BJ (cell line): ENCODE results near the gene IL19. TPM values are rescaled to one million over a fixed set of nuclear protein-coding genes. Genes with fewer than 3 reads are reported as not detected.

ENCODE experiments used
- CTCF ChIA-PET: fragments of 350-600 bp; formaldehyde crosslinking; extraction: SDS; loops from one replicate; lab custom pipeline; 2021; ENCODE audit warnings: antibody characterized with exemption, inconsistent platforms; lab: Yijun Ruan, JAX
- POLR2A ChIA-PET: fragments of 300-600 bp; sonication (Branson Sonifier 250); formaldehyde crosslinking; extraction: SDS; loops from one replicate; lab custom pipeline; 2021; ENCODE audit warnings: antibody characterized with exemption; lab: Charles Lee
- DNase-seq: peaks from one replicate; pipeline ENCODE4 v3.0.0-alpha.2; 2011; ENCODE audit warnings: low read depth
- H3K27me3 ChIP-seq: 2 replicates; pipeline ENCODE4 v1.6.0; 2011; ENCODE audit warnings: low read length; ENCODE audit not compliant: control insufficient read depth, insufficient read depth
- H3K36me3 ChIP-seq: 2 replicates; pipeline ENCODE4 v1.5.1; 2011; ENCODE audit warnings: low read length; ENCODE audit not compliant: control insufficient read depth, insufficient read depth
- H3K4me3 ChIP-seq: 2 replicates; pipeline ENCODE4 v1.5.1; 2011; ENCODE audit warnings: low read depth, mild to moderate bottlenecking, control low read depth, low read length
- CTCF ChIP-seq: IDR thresholded peaks from 2 replicates; pipeline ENCODE4 v1.5.1; 2011; ENCODE audit warnings: low read depth, mild to moderate bottlenecking, control low read depth, inconsistent platforms, low read length, moderate library complexity; ENCODE audit not compliant: insufficient read depth
- polyA plus RNA-seq: library from polyadenylated mRNA; depleted of rRNA; stranded (reverse); fragments of >200 nt; gene quantifications from 2 replicates; pipeline ENCODE4 v1.2.3, GENCODE V29; 2011

IL19 gene
- polyA plus RNA-seq, 1 experiment: not detected

GRCh38 chr1:206864939-206865671, 94.5 kb downstream of the IL19 start, which contains the start of gene IL20:
IL20 (plus strand) TSS chr1:206865623; CDS start chr1:206865853, 230 bp downstream.
- peak; percentile 92 for TF ChIP-seq CTCF
- H3K36me3 ChIP-seq: no peaks in the 10 kb centered on the region
- ChIA-PET CTCF (interaction anchor here (0.6 to 5.2 kb wide), 25 partner anchors 8 to 257 kb away, joined by 3 to 44 read pairs (median 4); no protein-coding TSS in a partner anchor), POLR2A (interaction anchor here (0.5 kb wide), 1 partner anchor 31 kb away, joined by 4 read pairs; no protein-coding TSS in a partner anchor)
- H3K4me3 ChIP-seq: no peak within 1 kb of the TSS
- H3K27me3 ChIP-seq: peaks cover 7% of the 10 kb centered on the region; the same call in 1 of the 2 replicates
- DNase-seq: no peak

- TF ChIP-seq CTCF: no peak
- Histone ChIP-seq H3K4me3 (no peak overlapping the region), H3K36me3 (no peaks in the 10 kb centered on the region), H3K27me3 (peaks cover 7% of the 10 kb centered on the region; the same call in 1 of the 2 replicates)
- no peak for DNase-seq
- POLR2A ChIA-PET: no interaction called here
- CTCF ChIA-PET: interaction anchor here (1.1 to 5.2 kb wide), 10 partner anchors 17 to 130 kb away, joined by 3 to 44 read pairs (median 6); no protein-coding TSS in a partner anchor
Measured at GRCh38 chr1:206866062-206866461, 95.5 kb downstream of the IL19 start.

- H3K27me3 ChIP-seq: peaks cover 7% of the 10 kb centered on the region; the same call in 1 of the 2 replicates
- TF ChIP-seq CTCF: no peak
- CTCF ChIA-PET: interaction anchor here (0.7 to 5.2 kb wide), 5 partner anchors 16 to 66 kb away, joined by 3 to 44 read pairs (median 4); no protein-coding TSS in a partner anchor
Measured at GRCh38 chr1:206867239-206867638, 96.7 kb downstream of the IL19 start.

GRCh38 chr1:206867716-206868115, 97.1 kb downstream of the IL19 start:
- peaks cover 6% of the 10 kb centered on the region; the same call in 1 of the 2 replicates for H3K27me3 ChIP-seq
- CTCF ChIA-PET: interaction anchor here (0.6 to 5.2 kb wide), 6 partner anchors 16 to 205 kb away, joined by 3 to 44 read pairs (median 4); no protein-coding TSS in a partner anchor
- no peaks in the 10 kb centered on the region for H3K36me3 ChIP-seq
- no peak for DNase-seq
- no peak overlapping the region for H3K4me3 ChIP-seq
- POLR2A ChIA-PET: no interaction called here
- TF ChIP-seq CTCF: no peak

More at GRCh38 chr1:206867239-206867638, 96.7 kb downstream of the IL19 start:
- Histone ChIP-seq H3K4me3 (no peak overlapping the region), H3K36me3 (no peaks in the 10 kb centered on the region)
- POLR2A ChIA-PET: no interaction called here
- no peak for DNase-seq

- H3K4me3 ChIP-seq: no peak overlapping the region
- H3K27me3 ChIP-seq: peaks cover 4% of the 10 kb centered on the region; the same call in 1 of the 2 replicates
- CTCF ChIA-PET: interaction anchor here (0.6 to 1.3 kb wide), 3 partner anchors 40 to 205 kb away, joined by 3 to 4 read pairs (median 3); no protein-coding TSS in a partner anchor
- no peak for DNase-seq
- H3K36me3 ChIP-seq: no peaks in the 10 kb centered on the region
- POLR2A ChIA-PET: no interaction called here
- TF ChIP-seq CTCF: no peak
Measured at GRCh38 chr1:206868264-206868663, 97.7 kb downstream of the IL19 start.
